Progenitor cell of endocrine pancreas (in vitro differentiated cells): ENCODE data around the gene RPTOR. TPM values are rescaled to one million over a fixed set of nuclear protein-coding genes. Genes with fewer than 3 reads are reported as not detected.
A peak's percentile ranks its signal among the peaks of the same experiment; 100 is the strongest.

Experiments used
- DNase-seq: peaks from one replicate; pipeline ENCODE4 v3.0.0; 2021; ENCODE audit warnings: low spot score; ENCODE audit not compliant: unreplicated experiment
- H3K27ac Mint-ChIP-seq: 2 replicates; pipeline ENCODE4 v1.8.0; 2021; ENCODE audit warnings: mild to moderate bottlenecking, moderate library complexity, mixed read lengths
- H3K27me3 Mint-ChIP-seq: 2 replicates; pipeline ENCODE4 v1.8.0; 2021; ENCODE audit warnings: mixed read lengths
- H3K36me3 Mint-ChIP-seq: 2 replicates; pipeline ENCODE4 v1.8.0; 2022; ENCODE audit warnings: mixed read lengths; ENCODE audit not compliant: insufficient read depth
- H3K4me1 Mint-ChIP-seq: 2 replicates; pipeline ENCODE4 v1.8.0; 2021; ENCODE audit warnings: low read depth, mixed read lengths
- H3K4me3 Mint-ChIP-seq: 2 replicates; pipeline ENCODE4 v1.8.0; 2021; ENCODE audit warnings: low read depth, mild to moderate bottlenecking, moderate library complexity, mixed read lengths
- H3K9me3 Mint-ChIP-seq: 2 replicates; pipeline ENCODE4 v1.8.0; 2021; ENCODE audit warnings: low read depth, mixed read lengths
- CTCF ChIP-seq: fragments of 200-600 bp; sonication (generic); IDR thresholded peaks from one replicate; pipeline ENCODE4 v1.5.0; 2021; ENCODE audit warnings: antibody characterized with exemption, mild to moderate bottlenecking; ENCODE audit not compliant: unreplicated experiment
- total RNA-seq: library from RNA; stranded (reverse); gene quantifications from 2 replicates; pipeline ENCODE4 v1.2.1, GENCODE V29; 2021

RPTOR gene
- total RNA-seq, 1 donor from 2014 or later: 40.0 TPM

- H3K4me3 Mint-ChIP-seq: no peak overlapping the region
- no peaks in the 10 kb centered on the region for H3K9me3 Mint-ChIP-seq
- H3K27me3 Mint-ChIP-seq: no peaks in the 10 kb centered on the region
- DNase-seq: no peak
- no peak overlapping the region for H3K27ac Mint-ChIP-seq
- peaks cover 3% of the 10 kb centered on the region for H3K36me3 Mint-ChIP-seq
- no peaks in the 10 kb centered on the region for H3K4me1 Mint-ChIP-seq
- TF ChIP-seq CTCF: no peak
Observed at GRCh38 chr17:80751070-80751945, 206.7 kb downstream of the RPTOR start.

GRCh38 chr17:80751946-80752581 is 207.4 kb downstream of the RPTOR start:
- no peaks in the 10 kb centered on the region for H3K4me1 Mint-ChIP-seq
- H3K27ac Mint-ChIP-seq: peak overlapping the region; percentile 82
- peaks cover 3% of the 10 kb centered on the region for H3K36me3 Mint-ChIP-seq
- no peak overlapping the region for H3K4me3 Mint-ChIP-seq
- no peak for DNase-seq
- H3K9me3 Mint-ChIP-seq: no peaks in the 10 kb centered on the region
- no peaks in the 10 kb centered on the region for H3K27me3 Mint-ChIP-seq
- TF ChIP-seq CTCF: no peak

GRCh38 chr17:80753685-80754345 is 209.2 kb downstream of the RPTOR start:
- H3K4me3 Mint-ChIP-seq: no peak overlapping the region
- no peak for TF ChIP-seq CTCF
- peaks cover 3% of the 10 kb centered on the region for H3K36me3 Mint-ChIP-seq
- peak overlapping the region; percentile 57 for H3K27ac Mint-ChIP-seq
- no peak for DNase-seq
- no peaks in the 10 kb centered on the region for H3K27me3 Mint-ChIP-seq
- H3K4me1 Mint-ChIP-seq: no peaks in the 10 kb centered on the region
- no peaks in the 10 kb centered on the region for H3K9me3 Mint-ChIP-seq

- no peak overlapping the region for H3K4me3 Mint-ChIP-seq
- peaks cover 3% of the 10 kb centered on the region for H3K36me3 Mint-ChIP-seq
- DNase-seq: no peak
- TF ChIP-seq CTCF: no peak
- H3K4me1 Mint-ChIP-seq: peaks cover 5% of the 10 kb centered on the region
- H3K27ac Mint-ChIP-seq: no peak overlapping the region
- no peaks in the 10 kb centered on the region for H3K9me3 Mint-ChIP-seq
- H3K27me3 Mint-ChIP-seq: no peaks in the 10 kb centered on the region
Observed at GRCh38 chr17:80754846-80755245, 210.2 kb downstream of the RPTOR start.

- Mint-ChIP-seq H3K4me1 (peaks cover 6% of the 10 kb centered on the region), H3K36me3 (peaks cover 3% of the 10 kb centered on the region), H3K9me3 (no peaks in the 10 kb centered on the region), H3K27me3 (no peaks in the 10 kb centered on the region), H3K4me3 (no peak overlapping the region), H3K27ac (no peak overlapping the region)
- DNase-seq: no peak
- TF ChIP-seq CTCF: peak; percentile 27
Observed at GRCh38 chr17:80755650-80756405, 211.2 kb downstream of the RPTOR start.
